HCT116 (cell line): ENCODE measurements around the gene ELFN1.

ENCODE experiments used
- EZH2 ChIP-seq: fragments of 200-600 bp; sonication (generic); IDR thresholded peaks from 2 replicates; pipeline ENCODE4 v1.6.1; 2017; ENCODE audit warnings: antibody characterized with exemption, mixed run types
- JUND ChIP-seq: IDR thresholded peaks from 2 replicates; pipeline ENCODE4 v1.6.1; 2012
- POLR2A ChIP-seq: IDR thresholded peaks from 2 replicates; pipeline ENCODE4 v1.7.0; 2011; ENCODE audit warnings: borderline replicate concordance; ENCODE audit not compliant: insufficient read depth, insufficient read length; ENCODE audit errors: extremely low read depth
- POLR2AphosphoS5 ChIP-seq: IDR thresholded peaks from 2 replicates; pipeline ENCODE4 v1.6.1; 2011; ENCODE audit warnings: mild to moderate bottlenecking, low read depth, low read length, moderate library complexity
- REST ChIP-seq: IDR thresholded peaks from 2 replicates; pipeline ENCODE4 v1.6.1; 2012; ENCODE audit warnings: low read depth
- SP1 ChIP-seq: IDR thresholded peaks from 2 replicates; pipeline ENCODE4 v1.6.1; 2012; ENCODE audit warnings: low read depth
- SRF ChIP-seq: IDR thresholded peaks from 2 replicates; pipeline ENCODE4 v1.6.1; 2012; ENCODE audit warnings: low read depth
- YY1 ChIP-seq: IDR thresholded peaks from 2 replicates; pipeline ENCODE4 v1.6.1; 2011; ENCODE audit warnings: low read length, low read depth, moderate library complexity, mild to moderate bottlenecking; ENCODE audit not compliant: insufficient replicate concordance; ENCODE audit errors: extremely low read depth
- ZNF274 ChIP-seq: fragments of 200-500 bp; sonication (Bioruptor generic); IDR thresholded peaks from 2 replicates; pipeline ENCODE4 v1.6.1; 2014; ENCODE audit warnings: mild to moderate bottlenecking, low read depth, low read length, inconsistent platforms
- TF ChIP-seq, protein P1 (sequence below), 3 experiments: fragments of 200-600 bp in 1 of 3; sonication (generic) in 1 of 3; IDR thresholded peaks in 2 of 3; conservative IDR thresholded peaks in 1 of 3; 2 replicates each; pipeline ENCODE4 v1.5.1; 2012 to 2017; ENCODE audit warnings: low read depth in 2 of 3, low read length in 2 of 3, antibody characterized with exemption in 1 of 3, borderline replicate concordance in 1 of 3, control low read depth in 1 of 3, mild to moderate bottlenecking in 1 of 3, mixed read lengths in 1 of 3, mixed run types in 1 of 3, moderate library complexity in 1 of 3; ENCODE audit not compliant: insufficient read depth in 1 of 3
- TF ChIP-seq, protein P2 (sequence below): IDR thresholded peaks from 2 replicates; pipeline ENCODE4 v1.6.1; 2012

DNA sequence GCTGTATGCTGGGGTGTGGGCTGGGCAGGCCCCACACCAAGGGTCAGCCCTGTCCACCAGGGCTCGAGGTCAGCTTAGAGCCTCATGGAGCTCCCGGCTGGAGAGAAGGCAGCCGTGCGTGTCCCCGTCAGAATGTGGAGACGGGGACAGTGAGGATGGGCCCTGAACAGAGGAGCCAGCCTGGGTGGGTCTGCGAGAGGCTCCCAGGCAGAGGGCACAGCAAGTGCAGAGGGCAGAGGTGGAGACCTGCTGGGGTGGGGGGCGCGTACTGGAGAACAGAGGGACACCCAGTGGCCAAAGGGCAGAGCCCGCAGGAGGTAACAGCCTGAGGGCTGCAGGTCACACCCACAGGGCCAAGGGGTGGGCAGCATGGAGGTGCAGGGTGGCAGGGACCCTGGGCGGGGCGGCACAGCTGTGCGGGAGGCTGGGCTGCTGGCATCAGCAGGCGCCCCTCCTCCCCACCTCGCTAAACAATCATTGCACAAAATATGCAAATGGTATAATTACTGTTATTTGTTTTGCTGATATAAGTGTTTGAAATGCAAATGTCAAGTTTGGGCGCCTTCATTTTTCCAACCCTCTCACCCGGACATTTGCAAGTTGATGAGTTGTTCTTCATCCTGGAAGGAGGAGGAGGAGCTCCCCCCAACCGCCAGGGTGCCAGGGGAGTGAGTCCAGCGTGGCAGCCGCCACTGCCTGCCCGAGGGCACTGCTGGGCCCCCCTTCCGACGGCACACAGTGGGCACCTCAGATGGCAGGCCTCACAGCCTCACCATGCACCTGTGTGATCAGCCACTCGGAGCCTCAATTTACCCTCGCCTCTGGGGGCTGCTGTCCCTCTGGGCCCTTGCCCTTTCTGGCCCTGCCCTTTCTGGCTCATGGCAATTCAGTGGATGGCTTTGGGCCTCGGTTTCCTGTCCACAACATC, 35.0 kb downstream of the ELFN1 start:
- TF ChIP-seq, protein P1, sequence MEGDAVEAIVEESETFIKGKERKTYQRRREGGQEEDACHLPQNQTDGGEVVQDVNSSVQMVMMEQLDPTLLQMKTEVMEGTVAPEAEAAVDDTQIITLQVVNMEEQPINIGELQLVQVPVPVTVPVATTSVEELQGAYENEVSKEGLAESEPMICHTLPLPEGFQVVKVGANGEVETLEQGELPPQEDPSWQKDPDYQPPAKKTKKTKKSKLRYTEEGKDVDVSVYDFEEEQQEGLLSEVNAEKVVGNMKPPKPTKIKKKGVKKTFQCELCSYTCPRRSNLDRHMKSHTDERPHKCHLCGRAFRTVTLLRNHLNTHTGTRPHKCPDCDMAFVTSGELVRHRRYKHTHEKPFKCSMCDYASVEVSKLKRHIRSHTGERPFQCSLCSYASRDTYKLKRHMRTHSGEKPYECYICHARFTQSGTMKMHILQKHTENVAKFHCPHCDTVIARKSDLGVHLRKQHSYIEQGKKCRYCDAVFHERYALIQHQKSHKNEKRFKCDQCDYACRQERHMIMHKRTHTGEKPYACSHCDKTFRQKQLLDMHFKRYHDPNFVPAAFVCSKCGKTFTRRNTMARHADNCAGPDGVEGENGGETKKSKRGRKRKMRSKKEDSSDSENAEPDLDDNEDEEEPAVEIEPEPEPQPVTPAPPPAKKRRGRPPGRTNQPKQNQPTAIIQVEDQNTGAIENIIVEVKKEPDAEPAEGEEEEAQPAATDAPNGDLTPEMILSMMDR (IDR thresholded peaks at IDR 0.05 in 2 of 3, conservative IDR thresholded peaks at IDR 0.05 in 1 of 3; ENCODE audit: borderline replicate concordance in 1 of 3, insufficient read depth in 1 of 3, low read depth in 2 of 3, low read length in 2 of 3), result no peak
- TF ChIP-seq YY1 (no peak), EZH2 (no peak), POLR2AphosphoS5 (no peak), POLR2A (no peak), JUND (no peak), SRF (no peak), ZNF274 (no peak), SP1 (no peak), REST (no peak)
- TF ChIP-seq, protein P2, sequence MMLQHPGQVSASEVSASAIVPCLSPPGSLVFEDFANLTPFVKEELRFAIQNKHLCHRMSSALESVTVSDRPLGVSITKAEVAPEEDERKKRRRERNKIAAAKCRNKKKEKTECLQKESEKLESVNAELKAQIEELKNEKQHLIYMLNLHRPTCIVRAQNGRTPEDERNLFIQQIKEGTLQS, result no peak
